Ishikawa (cell line): ENCODE measurements around the gene RABAC1.

Source experiments
- CEBPB ChIP-seq: IDR thresholded peaks from 2 replicates; pipeline ENCODE4 v1.6.1; 2012
- CREB1 ChIP-seq: IDR thresholded peaks from 2 replicates; pipeline ENCODE4 v1.6.1; 2012; ENCODE audit warnings: low read depth
- EGR1 ChIP-seq: IDR thresholded peaks from 2 replicates; pipeline ENCODE4 v1.6.1; 2012
- EP300 ChIP-seq: IDR thresholded peaks from 2 replicates; pipeline ENCODE4 v1.6.1; 2012; ENCODE audit warnings: borderline replicate concordance
- FOXM1 ChIP-seq: IDR thresholded peaks from 2 replicates; pipeline ENCODE4 v1.6.1; 2012; ENCODE audit warnings: low read depth, borderline replicate concordance
- MAX ChIP-seq: IDR thresholded peaks from 2 replicates; pipeline ENCODE4 v1.6.1; 2012
- NFIC ChIP-seq: IDR thresholded peaks from 2 replicates; pipeline ENCODE4 v1.6.1; 2012
- RAD21 ChIP-seq: IDR thresholded peaks from 2 replicates; pipeline ENCODE4 v1.6.1; 2012; ENCODE audit warnings: low read depth
- REST ChIP-seq: IDR thresholded peaks from 2 replicates; pipeline ENCODE4 v1.6.1; 2012; ENCODE audit warnings: low read depth, mild to moderate bottlenecking
- TAF1 ChIP-seq: IDR thresholded peaks from 2 replicates; pipeline ENCODE4 v1.6.1; 2012; ENCODE audit warnings: low read depth, mild to moderate bottlenecking
- TCF12 ChIP-seq: IDR thresholded peaks from 2 replicates; pipeline ENCODE4 v1.6.1; 2012; ENCODE audit warnings: low read depth
- TEAD4 ChIP-seq: IDR thresholded peaks from 2 replicates; pipeline ENCODE4 v1.6.1; 2012
- USF1 ChIP-seq: IDR thresholded peaks from 2 replicates; pipeline ENCODE4 v1.6.1; 2012
- YY1 ChIP-seq: IDR thresholded peaks from 2 replicates; pipeline ENCODE4 v1.6.1; 2012; ENCODE audit warnings: low read depth
- ZBTB7A ChIP-seq: IDR thresholded peaks from 2 replicates; pipeline ENCODE4 v1.6.1; 2012; ENCODE audit warnings: low read depth

Gene RABAC1

GRCh38 chr19:41990028-41990427 lies 30.9 kb upstream of the RABAC1 start:
- TF ChIP-seq TEAD4: no peak
- TF ChIP-seq CREB1: no peak
- TF ChIP-seq YY1: no peak
- no peak for TF ChIP-seq RAD21
- TF ChIP-seq EP300: no peak
- TF ChIP-seq TAF1: no peak
- no peak for TF ChIP-seq ZBTB7A
- TF ChIP-seq REST: no peak
- no peak for TF ChIP-seq MAX
- TF ChIP-seq NFIC: no peak
- TF ChIP-seq EGR1: no peak
- no peak for TF ChIP-seq TCF12
- no peak for TF ChIP-seq USF1
- no peak for TF ChIP-seq CEBPB
- no peak for TF ChIP-seq FOXM1

GRCh38 chr19:41988947-41989346 lies 29.8 kb upstream of the RABAC1 start:
- TF ChIP-seq REST (no peak), ZBTB7A (no peak), NFIC (no peak), CREB1 (no peak)

GRCh38 chr19:41987141-41987860 lies 28.2 kb upstream of the RABAC1 start:
- no peak for TF ChIP-seq MAX
- no peak for TF ChIP-seq TEAD4
- no peak for TF ChIP-seq REST
- TF ChIP-seq EP300: no peak
- TF ChIP-seq TAF1: no peak
- TF ChIP-seq TCF12: no peak
- TF ChIP-seq ZBTB7A: no peak
- no peak for TF ChIP-seq FOXM1
- no peak for TF ChIP-seq CREB1
- no peak for TF ChIP-seq USF1
- TF ChIP-seq YY1: no peak
- no peak for TF ChIP-seq CEBPB
- no peak for TF ChIP-seq EGR1
- no peak for TF ChIP-seq RAD21
- TF ChIP-seq NFIC: no peak

GRCh38 chr19:41984961-41985360 lies 25.8 kb upstream of the RABAC1 start:
- TF ChIP-seq ZBTB7A (no peak), TEAD4 (no peak), MAX (no peak), REST (no peak), USF1 (no peak)
